Tibial nerve (tissue), 3 donors: ENCODE data around the gene NCOR1.

Experiments used
- CTCF ChIP-seq, 5 experiments: fragments of 200-600 bp in 3 of 5; fragments of 450-650 bp in 2 of 5; sonication (generic) in 3 of 5; IDR thresholded peaks; one replicate each; pipeline ENCODE4 v1.5.1; 2016 to 2019; ENCODE audit warnings: antibody characterized with exemption in 5 of 5, mild to moderate bottlenecking in 3 of 5, moderate library complexity in 2 of 5
- POLR2A ChIP-seq, 2 donors: fragments of 450-650 bp; IDR thresholded peaks; one replicate each; pipeline ENCODE4 v1.6.1; 2017; ENCODE audit warnings: antibody characterized with exemption in 2 of 2, mild to moderate bottlenecking in 2 of 2, moderate library complexity in 2 of 2

DNA sequence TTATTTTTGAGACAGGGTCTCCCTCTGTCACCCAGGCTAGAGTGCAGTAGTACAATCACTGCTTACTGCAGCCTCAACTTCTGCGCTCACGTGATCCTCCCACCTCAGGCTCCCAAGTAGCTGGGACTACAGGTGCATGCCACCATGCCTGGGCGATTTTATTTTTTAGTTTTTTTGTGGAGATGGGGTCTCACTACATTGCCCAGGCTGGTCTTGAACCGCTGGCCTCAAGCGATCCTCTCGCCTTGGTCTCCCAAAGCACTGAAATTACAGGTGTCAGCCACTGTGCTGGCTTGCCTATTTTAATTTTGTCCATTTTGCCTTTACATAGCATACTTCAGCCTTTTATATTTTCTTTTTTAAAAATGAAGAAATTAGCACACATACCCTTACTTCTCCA is 164.5 kb downstream of the NCOR1 start:
- no peak for TF ChIP-seq CTCF (IDR thresholded peaks at IDR 0.05)
- no peak for TF ChIP-seq POLR2A (IDR thresholded peaks at IDR 0.05)
